ENCODE data around the gene RARS1.
"Not testable (repeated sequence)": the region's sequence is repeated elsewhere in the genome, so short reads cannot be mapped to it uniquely, and the experiment has no call there.

RARS1 gene

GRCh38 chr5:168480601-168481000 is 5.7 kb upstream of the RARS1 start:
- DNase-seq (ENCODE audit: low read depth in 1 of 2, low spot score in 1 of 2): no peak

DNA sequence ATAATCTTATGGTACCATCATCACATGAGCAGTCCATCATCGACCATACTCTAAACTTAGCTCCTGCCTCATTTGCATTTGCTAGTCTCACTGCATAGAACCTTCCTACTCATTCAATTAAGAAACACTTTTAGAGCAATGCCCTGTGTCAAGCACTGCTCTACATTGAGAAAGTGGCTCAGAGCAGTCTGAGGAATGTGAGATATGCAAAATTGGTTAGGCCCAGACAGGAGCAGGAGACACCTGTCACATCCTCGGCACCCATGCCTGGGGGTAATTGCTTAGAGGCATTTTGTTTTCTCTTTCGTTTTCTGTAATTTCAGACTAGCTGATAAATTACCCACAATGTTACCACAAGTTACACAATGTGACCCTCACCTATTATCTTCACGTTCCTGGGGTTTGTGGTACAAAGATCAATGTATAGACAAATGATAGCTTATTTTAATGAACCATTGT is 4.9 kb upstream of the RARS1 start:
- no peak for DNase-seq (ENCODE audit: low read depth in 1 of 2, low spot score in 1 of 2)

DNA sequence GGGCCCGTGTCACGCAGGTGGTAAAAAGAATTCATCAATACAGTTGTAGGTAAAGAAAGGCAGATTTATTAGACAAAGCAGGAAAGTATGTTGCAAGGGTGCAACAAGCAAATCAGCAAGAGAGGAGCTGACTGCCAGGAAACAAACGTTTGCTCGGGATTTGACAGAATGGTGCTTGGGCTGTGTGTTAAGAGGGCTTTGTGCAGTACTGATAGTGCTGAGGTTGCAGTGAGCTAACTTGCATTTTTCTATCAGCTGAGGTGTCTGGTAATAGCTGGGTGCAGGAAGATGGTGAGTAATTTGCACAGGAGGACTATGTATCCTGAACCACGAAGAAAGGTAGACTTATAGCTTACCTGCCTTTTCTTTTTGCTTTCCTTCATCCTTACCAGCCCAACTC is 3.9 kb upstream of the RARS1 start:
- DNase-seq (ENCODE audit: low read depth in 1 of 2, low spot score in 1 of 2): no peak

- DNase-seq (ENCODE audit: low read depth in 1 of 2, low spot score in 1 of 2): no peak
Measured at GRCh38 chr5:168489059-168489458, 2.8 kb downstream of the RARS1 start.

GRCh38 chr5:168494057-168494555 is 7.8 kb downstream of the RARS1 start:
- DNase-seq (ENCODE audit: low read depth in 1 of 2, low spot score in 1 of 2): no peak

GRCh38 chr5:168502563-168503237 is 16.4 kb downstream of the RARS1 start:
- no peak for DNase-seq (ENCODE audit: low read depth in 1 of 2, low spot score in 1 of 2)

GRCh38 chr5:168513861-168514428 is 27.7 kb downstream of the RARS1 start:
- no peak for DNase-seq (ENCODE audit: low read depth in 1 of 2, low spot score in 1 of 2)

DNA sequence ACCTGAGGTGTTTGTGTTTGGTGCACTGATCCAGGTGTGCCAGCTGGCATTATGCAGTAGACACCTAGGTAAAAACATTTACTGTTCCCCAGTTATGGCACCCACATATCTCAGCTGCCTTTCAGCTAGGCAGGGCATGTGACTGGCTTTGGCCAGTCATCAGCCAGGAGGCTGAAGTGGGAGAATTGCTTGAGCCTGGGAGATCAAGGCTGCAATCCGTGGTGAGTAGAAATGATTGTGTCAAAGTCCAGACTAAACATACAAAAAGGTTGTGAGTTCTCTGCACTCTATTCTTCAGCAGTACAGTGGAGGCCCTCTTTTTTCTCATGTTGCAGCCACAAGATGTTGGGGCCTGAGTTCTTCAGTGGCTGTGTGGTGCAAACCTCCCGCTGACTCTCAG is 39.6 kb downstream of the RARS1 start:
- no peak for DNase-seq (ENCODE audit: low read depth in 1 of 2, low spot score in 1 of 2)

DNA sequence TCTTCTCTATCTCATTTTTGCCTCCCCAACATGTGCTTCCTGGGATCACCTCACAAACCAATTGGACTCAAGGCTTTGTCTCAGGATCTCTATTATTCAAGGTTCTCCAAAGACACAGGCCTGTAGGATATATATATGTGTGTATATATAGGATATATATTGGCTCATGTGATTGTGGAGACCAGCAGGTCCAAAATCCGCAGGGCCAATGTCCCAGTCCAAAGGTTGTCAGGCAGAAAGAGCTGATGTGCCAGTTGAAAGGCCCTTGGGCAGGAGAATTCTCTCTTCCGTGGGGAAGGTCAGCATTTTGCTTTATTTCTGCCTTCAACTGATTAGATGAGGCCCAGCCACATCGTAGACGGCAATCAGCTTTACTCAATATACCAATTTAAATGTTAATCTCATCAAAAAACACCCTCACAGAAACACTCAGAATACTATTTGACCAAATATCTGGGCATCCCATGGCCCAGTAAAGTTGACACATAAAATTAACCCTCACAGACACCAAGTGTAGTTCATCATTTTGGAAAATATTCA is 41.6 kb downstream of the RARS1 start:
- no peak for DNase-seq (ENCODE audit: low read depth in 1 of 2, low spot score in 1 of 2)

DNA sequence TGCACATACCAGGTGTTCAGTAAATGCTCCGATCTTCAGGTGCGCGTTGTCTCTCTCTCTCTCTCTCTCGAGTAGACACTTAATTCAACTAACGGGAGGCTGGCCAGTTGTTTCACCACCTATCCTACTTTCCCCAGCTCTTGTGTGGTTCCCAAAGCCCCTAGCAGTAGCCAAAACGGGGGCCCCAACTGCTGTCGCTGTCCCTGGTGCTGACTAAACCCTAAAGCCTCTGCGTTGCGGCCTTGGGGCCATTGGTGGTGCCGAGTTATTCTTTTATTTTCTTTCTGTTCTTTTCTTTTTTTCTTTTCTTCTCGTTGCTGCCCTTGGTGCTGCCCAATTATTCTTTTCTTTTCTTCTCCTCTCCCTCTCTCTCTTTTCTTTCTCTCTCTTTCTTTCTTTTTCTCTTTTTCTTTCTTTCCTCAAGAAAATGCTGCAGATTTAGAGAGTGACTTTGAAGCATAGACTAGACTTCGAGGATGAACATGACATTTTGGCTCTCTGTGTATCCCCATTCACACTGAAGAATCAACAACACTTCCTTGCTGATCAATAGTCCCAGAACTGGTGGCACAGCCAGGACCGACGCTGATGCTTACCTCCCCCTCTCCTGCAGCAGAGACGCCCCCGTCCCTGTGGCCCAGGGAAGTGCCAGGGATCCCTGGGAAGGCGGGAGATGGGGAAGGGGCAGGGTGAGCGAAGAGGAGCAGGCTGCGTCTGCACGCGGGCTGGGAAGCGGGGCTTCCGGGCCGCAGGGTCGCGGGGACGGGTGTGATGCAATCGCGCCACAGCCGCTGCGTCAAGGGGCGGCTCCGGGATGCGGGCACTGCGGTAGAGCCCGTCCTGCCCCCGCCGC is 42.5 kb downstream of the RARS1 start, which contains the start of gene FBLL1:
Gene FBLL1 (plus strand): TSS at position 785 of the 853 bp plus-strand sequence. CDS start 200 bp downstream, outside the sequence.
- no peak for DNase-seq (ENCODE audit: low read depth in 1 of 2, low spot score in 1 of 2)

GRCh38 chr5:168529374-168530234 is 43.3 kb downstream of the RARS1 start:
- no peak for DNase-seq (ENCODE audit: low read depth in 1 of 2, low spot score in 1 of 2)

- no peak for DNase-seq (ENCODE audit: low read depth in 1 of 2, low spot score in 1 of 2)
Measured at GRCh38 chr5:168530621-168531150, 44.4 kb downstream of the RARS1 start.

DNA sequence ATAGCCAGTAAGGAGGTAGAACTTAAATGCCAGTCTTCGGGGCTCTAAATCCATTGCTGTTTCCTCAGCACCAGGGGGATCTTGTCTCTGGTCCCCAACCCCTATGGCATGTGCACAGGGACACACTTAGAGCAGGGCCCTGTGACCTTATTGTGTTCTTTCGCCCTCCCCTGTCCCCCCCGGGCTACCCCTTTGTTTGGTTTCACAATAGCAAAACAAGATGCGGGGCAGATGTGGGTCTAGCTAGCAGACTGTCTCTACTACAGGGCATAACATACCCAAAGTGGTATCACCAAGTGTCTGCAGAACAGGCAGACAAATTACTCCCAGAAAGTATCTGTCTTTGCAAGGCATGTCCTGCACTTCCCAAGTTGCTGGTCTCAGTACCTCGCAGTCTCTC is 44.9 kb downstream of the RARS1 start:
- no peak for DNase-seq (ENCODE audit: low read depth in 1 of 2, low spot score in 1 of 2)

DNA sequence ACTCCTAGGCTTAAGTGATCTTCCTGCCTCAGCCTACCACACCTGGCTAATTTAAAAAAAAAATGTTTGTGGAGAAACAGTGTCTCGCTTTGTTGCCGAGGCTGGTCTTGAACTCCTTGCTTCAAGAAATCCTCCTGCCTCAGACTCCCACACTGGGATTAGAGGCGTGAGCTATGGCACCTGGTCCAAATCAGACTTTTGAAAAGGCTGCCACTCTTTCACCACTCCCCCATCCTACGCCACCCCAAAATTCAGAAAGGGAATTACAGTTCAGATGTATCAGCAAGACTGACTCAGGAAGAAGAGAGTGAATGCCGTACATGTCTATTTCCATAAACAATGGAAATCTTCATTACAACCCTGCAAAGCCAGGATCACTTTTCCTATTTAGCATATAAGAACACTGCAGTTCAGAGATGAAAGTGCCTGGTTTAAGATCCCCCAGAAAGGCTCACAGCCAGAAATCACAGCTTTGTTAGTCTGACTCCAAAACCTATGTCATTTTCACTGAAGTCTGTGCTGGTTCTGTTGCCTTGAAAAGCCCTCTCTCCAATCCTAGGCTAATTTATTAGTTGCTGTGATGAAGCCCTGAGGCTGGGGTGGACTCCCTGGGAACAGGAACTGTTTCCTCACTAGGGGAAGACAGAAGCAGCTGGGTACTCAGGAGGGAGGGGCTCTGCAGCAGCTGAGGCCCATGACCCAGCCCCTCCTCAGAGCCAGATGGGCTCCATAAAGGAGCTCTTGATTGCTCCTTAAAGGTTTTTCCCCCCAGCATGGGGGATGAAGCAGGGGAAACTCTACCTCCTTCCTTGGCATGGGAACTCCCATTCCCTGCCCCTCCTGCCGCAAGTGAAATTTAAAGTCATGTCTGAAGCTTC is 46.0 kb downstream of the RARS1 start:
- no peak for DNase-seq (ENCODE audit: low read depth in 1 of 2, low spot score in 1 of 2)

- not testable (repeated sequence) for DNase-seq (ENCODE audit: low read depth in 1 of 2, low spot score in 1 of 2)
Measured at GRCh38 chr5:168534351-168534750, 48.1 kb downstream of the RARS1 start.

GRCh38 chr5:168537176-168537575 is 50.9 kb downstream of the RARS1 start:
- DNase-seq (ENCODE audit: low read depth in 1 of 2, low spot score in 1 of 2): no peak

DNA sequence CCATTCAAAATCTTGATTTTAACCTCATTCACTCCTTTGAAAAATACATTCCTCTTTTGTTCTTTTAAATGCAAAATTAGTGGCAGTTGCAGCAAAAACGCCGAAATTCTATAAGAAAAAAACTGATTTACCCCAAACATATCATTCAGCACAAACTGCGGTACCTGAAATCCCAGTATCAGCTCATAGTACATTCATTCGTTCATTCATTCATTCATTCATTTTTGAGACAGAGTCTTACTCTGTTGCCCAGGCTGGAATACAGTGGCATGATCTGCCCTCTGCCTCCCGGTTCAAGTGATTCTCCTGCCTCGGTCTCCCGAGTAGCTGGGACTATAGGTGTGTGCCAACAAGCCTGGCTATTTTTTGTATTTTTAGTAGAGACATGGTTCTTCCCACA is 63.3 kb downstream of the RARS1 start:
- DNase-seq (ENCODE audit: low read depth in 1 of 2, low spot score in 1 of 2): no peak

GRCh38 chr5:168550656-168551055 is 64.4 kb downstream of the RARS1 start:
- no peak for DNase-seq (ENCODE audit: low read depth in 1 of 2, low spot score in 1 of 2)

- no peak for DNase-seq (ENCODE audit: low read depth in 1 of 2, low spot score in 1 of 2)
Measured at GRCh38 chr5:168552146-168552545, 65.9 kb downstream of the RARS1 start.

All from activated T-helper 1 cell treated with anti-CD3 and anti-CD28 coated beads, Interleukin-2, amount 50 U/mL, for 16 hours (primary cell).